HCT116 (cell line): ENCODE results near the gene CFAP43. TPM values are rescaled to one million over a fixed set of nuclear protein-coding genes. Genes with fewer than 3 reads are reported as not detected.
A peak's percentile ranks its signal among the peaks of the same experiment; 100 is the strongest.

Source experiments
- ATAC-seq: fragments of 200-7000 bp; cut with Tn5 transposase; 2 replicates; pipeline ENCODE4 v1.9.1; 2020; ENCODE audit warnings: mild to moderate bottlenecking, moderate library complexity
- BruUV-seq: library from RNA; stranded (reverse); fragments of 400-500 nt; replicated peaks from 2 replicates; lab custom pipeline; 2021; lab: Mats Ljungman, UMichigan
- CTCF ChIA-PET: fragments of 300-600 bp; sonication (Branson Sonifier 250); formaldehyde crosslinking; loops from one replicate; lab custom pipeline; 2021; ENCODE audit warnings: antibody characterized with exemption; lab: Charles Lee
- POLR2A ChIA-PET: fragments of 300-600, 350-600 bp; sonication (Branson Sonifier 250); formaldehyde crosslinking; loops from one replicate; lab custom pipeline; 2021; ENCODE audit warnings: antibody characterized with exemption; lab: Charles Lee
- RAD21 ChIA-PET, 2 experiments: fragments of 300-600 bp; sonication (Branson Sonifier 250); formaldehyde crosslinking; loops; one replicate each; lab custom pipeline; 2023; ENCODE audit warnings: low total read pairs in 2 of 2; ENCODE audit not compliant: uncharacterized antibody in 2 of 2, unreplicated experiment in 2 of 2, low non-redundant PET in 1 of 2; lab: Charles Lee
- DNase-seq: peaks from one replicate; pipeline ENCODE4 v3.0.0-alpha.2; 2010; ENCODE audit warnings: low read depth, low spot score
- H2AFZ ChIP-seq: fragments of 200-600 bp; shearing (Covaris generic), sonication (generic); 2 replicates; pipeline ENCODE4 v1.6.1; 2017; ENCODE audit warnings: low read depth, mixed run types, mixed read lengths, antibody characterized with exemption, low read length; ENCODE audit not compliant: poor library complexity, severe bottlenecking
- H3K27ac ChIP-seq: 2 replicates; pipeline ENCODE4 v1.5.1; 2012; ENCODE audit warnings: low read depth, low read length
- H3K27me3 ChIP-seq: fragments of 200-600 bp; sonication (generic); 2 replicates; pipeline ENCODE4 v1.6.1; 2016; ENCODE audit warnings: mixed run types, low read length, mixed read lengths; ENCODE audit not compliant: insufficient read depth
- H3K36me3 ChIP-seq, 2 experiments: fragments of 200-500 bp in 1 of 2; fragments of 200-600 bp in 1 of 2; sonication (Bioruptor generic) in 1 of 2; sonication (generic) in 1 of 2; 2 replicates each; pipeline versions ENCODE4 v1.5.1 to v1.6.1; 2014 to 2016; ENCODE audit warnings: low read length in 2 of 2, inconsistent platforms in 1 of 2, mixed read lengths in 1 of 2, mixed run types in 1 of 2; ENCODE audit not compliant: insufficient read depth in 2 of 2, control insufficient read depth in 1 of 2
- H3K4me1 ChIP-seq, 2 experiments: fragments of 200-600 bp in 1 of 2; sonication (generic) in 1 of 2; 2 replicates each; pipeline versions ENCODE4 v1.5.1 to v1.6.1; 2012 to 2017; ENCODE audit warnings: low read length in 2 of 2, inconsistent platforms in 1 of 2, mild to moderate bottlenecking in 1 of 2, mixed read lengths in 1 of 2, mixed run types in 1 of 2, moderate library complexity in 1 of 2; ENCODE audit not compliant: insufficient read depth in 2 of 2, control insufficient read depth in 1 of 2
- H3K4me2 ChIP-seq: fragments of 200-600 bp; sonication (generic); 2 replicates; pipeline ENCODE4 v1.6.1; 2017; ENCODE audit warnings: mixed run types, low read length, mixed read lengths
- H3K4me3 ChIP-seq, 2 experiments: fragments of 200-600 bp in 1 of 2; sonication (generic) in 1 of 2; replicated peaks in 1 of 2; 2 replicates each; pipeline ENCODE4 v1.5.1; 2011 to 2016; ENCODE audit warnings: low read length in 2 of 2, control low read depth in 1 of 2, low read depth in 1 of 2, mild to moderate bottlenecking in 1 of 2, mixed read lengths in 1 of 2, mixed run types in 1 of 2
- H3K79me2 ChIP-seq: fragments of 200-600 bp; sonication (generic); 2 replicates; pipeline ENCODE4 v1.6.1; 2017; ENCODE audit warnings: mild to moderate bottlenecking, mixed run types, low read length, moderate library complexity, mixed read lengths; ENCODE audit not compliant: insufficient read depth
- H3K9ac ChIP-seq: fragments of 200-600 bp; sonication (generic); 2 replicates; pipeline ENCODE4 v1.6.1; 2016; ENCODE audit warnings: low read length, mixed read lengths
- H3K9me2 ChIP-seq: fragments of 200-600 bp; sonication (generic), shearing (Covaris generic); 2 replicates; pipeline ENCODE4 v1.6.1; 2017; ENCODE audit warnings: mixed run types, mild to moderate bottlenecking, moderate library complexity; ENCODE audit not compliant: insufficient read depth
- H3K9me3 ChIP-seq, 2 experiments: fragments of 200-500 bp in 1 of 2; fragments of 200-600 bp in 1 of 2; sonication (Bioruptor generic) in 1 of 2; sonication (generic) in 1 of 2; 2 replicates each; pipeline ENCODE4 v1.6.1; 2014 to 2017; ENCODE audit warnings: low read length in 2 of 2, mixed read lengths in 2 of 2, inconsistent platforms in 1 of 2, low read depth in 1 of 2, mild to moderate bottlenecking in 1 of 2, mixed run types in 1 of 2, moderate library complexity in 1 of 2; ENCODE audit not compliant: control insufficient read depth in 1 of 2, insufficient read depth in 1 of 2
- H4K20me1 ChIP-seq: fragments of 200-600 bp; sonication (generic), shearing (Covaris generic); 2 replicates; pipeline ENCODE4 v1.6.1; 2017; ENCODE audit warnings: mixed run types, mild to moderate bottlenecking, moderate library complexity; ENCODE audit not compliant: insufficient read depth
- CBX3 ChIP-seq: IDR thresholded peaks from 2 replicates; pipeline ENCODE4 v1.6.1; 2012; ENCODE audit warnings: low read depth
- EGR1 ChIP-seq: IDR thresholded peaks from 2 replicates; pipeline ENCODE4 v1.6.1; 2012; ENCODE audit warnings: low read depth
- POLR2A ChIP-seq: IDR thresholded peaks from 2 replicates; pipeline ENCODE4 v1.7.0; 2011; ENCODE audit warnings: borderline replicate concordance; ENCODE audit not compliant: insufficient read depth, insufficient read length; ENCODE audit errors: extremely low read depth
- intact Hi-C: fragments of 100-400 bp; cut with micrococcal nuclease; formaldehyde crosslinking; loops from 2 replicates; pipeline ENCODE4 v1.10.0; 2022
- total RNA-seq: library from RNA; stranded (reverse); gene quantifications from one replicate; pipeline ENCODE4 v1.2.1, GENCODE V29; 2021; ENCODE audit not compliant: unreplicated experiment

Gene CFAP43
- total RNA-seq, 1 experiment from 2014 or later, result 4.0 TPM

- H3K9me2 ChIP-seq, result no peaks in the 10 kb centered on the region
- peak overlapping the region; percentile 87 for H2AFZ ChIP-seq
- H4K20me1 ChIP-seq, result no peaks in the 10 kb centered on the region
- H3K9me3 ChIP-seq, result peaks cover 0 to 5% of the 10 kb centered on the region in 2 experiments; a peak in 1 of 4 replicates
- no peaks in the 10 kb centered on the region for H3K27me3 ChIP-seq
- intact Hi-C loops, result no loop called here
- no peak overlapping the region for H3K9ac ChIP-seq
- peaks cover 8 to 14% of the 10 kb centered on the region in 2 experiments for H3K36me3 ChIP-seq
- ChIA-PET RAD21 (no interaction called here), POLR2A (interaction anchor here (1.0 kb wide), 1 partner anchor 14 kb away, joined by 3 read pairs; no protein-coding TSS in a partner anchor), CTCF (interaction anchor here (3.0 kb wide), 1 partner anchor 21 kb away, joined by 22 read pairs; no protein-coding TSS in a partner anchor)
- peaks cover 14 to 29% of the 10 kb centered on the region in 2 experiments for H3K4me1 ChIP-seq
- DNase-seq (no peak), ATAC-seq (no peak)
- H3K4me3 ChIP-seq, result no peak overlapping the region
- no peak overlapping the region for H3K4me2 ChIP-seq
- H3K79me2 ChIP-seq, result peaks cover 36% of the 10 kb centered on the region
- no peak overlapping the region for H3K27ac ChIP-seq
- TF ChIP-seq POLR2A (no peak), EGR1 (0 out of 2 replicates have a peak, but pooled peaks have one; percentile 32)
- no TSS peak for BruUV-seq
These were observed 20.9 kb upstream of the CFAP43 start for GRCh38 chr10:104253106-104253505.

GRCh38 chr10:104252368-104252767 is 20.2 kb upstream of the CFAP43 start:
- POLR2A ChIA-PET, result no interaction called here
- Histone ChIP-seq H3K4me1 (peaks cover 14 to 29% of the 10 kb centered on the region in 2 experiments), H2AFZ (no peak overlapping the region), H3K9me3 (peaks cover 0 to 5% of the 10 kb centered on the region in 2 experiments; a peak in 1 of 4 replicates), H3K4me2 (no peak overlapping the region), H3K9me2 (no peaks in the 10 kb centered on the region), H3K4me3 (no peak overlapping the region), H4K20me1 (no peaks in the 10 kb centered on the region), H3K9ac (no peak overlapping the region), H3K27me3 (no peaks in the 10 kb centered on the region), H3K79me2 (peaks cover 29% of the 10 kb centered on the region), H3K36me3 (peaks cover 1 to 6% of the 10 kb centered on the region in 2 experiments; a peak in 2 of 4 replicates), H3K27ac (no peak overlapping the region)
- no TSS peak for BruUV-seq
- intact Hi-C loops, result no loop called here
- CTCF ChIA-PET, result no interaction called here
- TF ChIP-seq CBX3, result no peak
- ATAC-seq (no peak), DNase-seq (no peak)
- RAD21 ChIA-PET, result no interaction called here
